ENCODE measurements around the gene LOXL3. TPM values are rescaled to one million over a fixed set of nuclear protein-coding genes. Genes with fewer than 3 reads are reported as not detected.

Gene LOXL3
- total RNA-seq, 2 donors from 2014 or later = 1.3 to 10.7 TPM

GRCh38 chr2:74504591-74504990 lies 49.2 kb downstream of the LOXL3 start:
- H3K27me3 ChIP-seq (replicated peaks; ENCODE audit: insufficient read depth) = peaks cover 9% of the 10 kb centered on the region
- H3K36me3 ChIP-seq = peaks cover 0 to 12% of the 10 kb centered on the region in 2 donors
- 90% methylated on average over 3 of the region's 3 CpGs for WGBS
- H3K27ac ChIP-seq = no peak overlapping the region
- TF ChIP-seq POLR2AphosphoS5 (IDR thresholded peaks at IDR 0.05) (no peak), POLR2A (IDR thresholded peaks at IDR 0.05) (no peak)
- TF ChIP-seq, protein P1, sequence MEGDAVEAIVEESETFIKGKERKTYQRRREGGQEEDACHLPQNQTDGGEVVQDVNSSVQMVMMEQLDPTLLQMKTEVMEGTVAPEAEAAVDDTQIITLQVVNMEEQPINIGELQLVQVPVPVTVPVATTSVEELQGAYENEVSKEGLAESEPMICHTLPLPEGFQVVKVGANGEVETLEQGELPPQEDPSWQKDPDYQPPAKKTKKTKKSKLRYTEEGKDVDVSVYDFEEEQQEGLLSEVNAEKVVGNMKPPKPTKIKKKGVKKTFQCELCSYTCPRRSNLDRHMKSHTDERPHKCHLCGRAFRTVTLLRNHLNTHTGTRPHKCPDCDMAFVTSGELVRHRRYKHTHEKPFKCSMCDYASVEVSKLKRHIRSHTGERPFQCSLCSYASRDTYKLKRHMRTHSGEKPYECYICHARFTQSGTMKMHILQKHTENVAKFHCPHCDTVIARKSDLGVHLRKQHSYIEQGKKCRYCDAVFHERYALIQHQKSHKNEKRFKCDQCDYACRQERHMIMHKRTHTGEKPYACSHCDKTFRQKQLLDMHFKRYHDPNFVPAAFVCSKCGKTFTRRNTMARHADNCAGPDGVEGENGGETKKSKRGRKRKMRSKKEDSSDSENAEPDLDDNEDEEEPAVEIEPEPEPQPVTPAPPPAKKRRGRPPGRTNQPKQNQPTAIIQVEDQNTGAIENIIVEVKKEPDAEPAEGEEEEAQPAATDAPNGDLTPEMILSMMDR (IDR thresholded peaks at IDR 0.05) = no peak
- H3K4me3 ChIP-seq = no peak overlapping the region
- H3K4me1 ChIP-seq (replicated peaks) = peaks cover 12% of the 10 kb centered on the region
- H3K9me3 ChIP-seq = no peaks in the 10 kb centered on the region
- DNase-seq (ENCODE audit: low spot score) = no peak
- intact Hi-C loops (cut with DNase I) = no loop called here

- DNase-seq (ENCODE audit: low spot score) = no peak
- Histone ChIP-seq H3K27me3 (replicated peaks; ENCODE audit: insufficient read depth) (peaks cover 15% of the 10 kb centered on the region), H3K36me3 (peaks cover 0 to 12% of the 10 kb centered on the region in 2 donors), H3K4me3 (peak overlapping the region; percentile 9 to 24), H3K4me1 (replicated peaks) (peaks cover 12% of the 10 kb centered on the region), H3K27ac (no peak overlapping the region), H3K9me3 (no peaks in the 10 kb centered on the region)
- intact Hi-C loops (cut with DNase I) = no loop called here
- TF ChIP-seq, protein P1 (IDR thresholded peaks at IDR 0.05) = no peak
- no peak for TF ChIP-seq POLR2AphosphoS5 (IDR thresholded peaks at IDR 0.05)
- no peak for TF ChIP-seq POLR2A (IDR thresholded peaks at IDR 0.05)
- WGBS = 67% methylated on average over 45 of the region's 45 CpGs
These were observed 50.0 kb downstream of the LOXL3 start for GRCh38 chr2:74503506-74504475.

DNA sequence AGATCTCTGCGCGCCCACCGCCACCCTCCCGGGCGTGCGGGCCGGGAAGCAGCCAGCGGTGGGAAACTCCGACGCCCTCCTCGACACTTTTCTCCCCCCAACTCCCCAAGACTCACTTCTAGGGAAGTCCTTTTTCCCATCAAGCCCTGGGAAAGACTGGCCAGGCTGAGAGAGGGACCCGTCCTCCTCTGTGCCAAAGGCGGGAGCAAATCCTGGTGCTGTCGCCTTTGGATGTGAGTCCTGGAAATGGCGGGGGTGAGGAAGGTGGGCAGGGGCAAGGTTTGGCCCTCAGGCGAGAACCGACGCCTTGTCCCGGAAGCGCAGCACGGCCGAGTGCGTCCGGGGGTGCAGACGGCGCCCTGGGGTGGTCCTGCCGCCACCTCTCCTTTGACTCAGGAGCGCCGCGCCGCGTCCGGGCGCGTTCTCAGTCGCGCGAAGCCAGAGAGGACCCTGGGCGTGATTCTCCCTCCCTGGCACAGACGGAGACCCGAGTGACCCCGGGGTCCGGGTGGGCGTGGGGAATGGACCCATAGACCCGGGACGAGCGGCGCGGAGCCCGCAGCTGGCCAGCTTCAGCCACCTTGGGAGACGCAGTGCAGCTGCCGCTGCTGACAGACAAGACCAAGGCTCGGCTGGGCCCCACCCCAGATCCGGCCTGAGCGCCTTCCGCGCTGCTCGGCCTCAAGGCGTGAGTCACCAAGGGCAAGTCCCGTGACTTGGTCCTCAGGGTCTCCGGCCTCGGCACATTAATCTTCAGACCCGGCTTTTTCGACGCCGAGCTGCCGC lies 50.8 kb downstream of the LOXL3 start:
- H3K4me1 ChIP-seq (replicated peaks) = peaks cover 12% of the 10 kb centered on the region
- peak; percentile 20 for TF ChIP-seq POLR2AphosphoS5 (IDR thresholded peaks at IDR 0.05)
- TF ChIP-seq, protein P1 (IDR thresholded peaks at IDR 0.05) = no peak
- peak; percentile 46 for TF ChIP-seq POLR2A (IDR thresholded peaks at IDR 0.05)
- no peak for DNase-seq (ENCODE audit: low spot score)
- peaks cover 20% of the 10 kb centered on the region for H3K27me3 ChIP-seq (replicated peaks; ENCODE audit: insufficient read depth)
- H3K36me3 ChIP-seq = peaks cover 0 to 12% of the 10 kb centered on the region in 2 donors
- peak overlapping the region; percentile 9 to 24 for H3K4me3 ChIP-seq
- H3K9me3 ChIP-seq = no peaks in the 10 kb centered on the region
- no peak overlapping the region for H3K27ac ChIP-seq
- 11% methylated on average over 46 of the region's 67 CpGs for WGBS
- intact Hi-C loops (cut with DNase I) = no loop called here

GRCh38 chr2:74502147-74502719 lies 51.5 kb downstream of the LOXL3 start:
- WGBS = 41% methylated on average over 32 of the region's 32 CpGs
- H3K27ac ChIP-seq = no peak overlapping the region

More at GRCh38 chr2:74502147-74502719, 51.5 kb downstream of the LOXL3 start:
- peaks cover 20% of the 10 kb centered on the region for H3K27me3 ChIP-seq (replicated peaks; ENCODE audit: insufficient read depth)
- H3K4me3 ChIP-seq = peak overlapping the region; percentile 9 to 24
- DNase-seq (ENCODE audit: low spot score) = no peak
- no peak for TF ChIP-seq POLR2AphosphoS5 (IDR thresholded peaks at IDR 0.05)
- TF ChIP-seq, protein P1 (IDR thresholded peaks at IDR 0.05) = no peak
- no peak for TF ChIP-seq POLR2A (IDR thresholded peaks at IDR 0.05)
- intact Hi-C loops (cut with DNase I) = no loop called here
- peaks cover 12% of the 10 kb centered on the region for H3K4me1 ChIP-seq (replicated peaks)
- H3K36me3 ChIP-seq = peaks cover 0 to 12% of the 10 kb centered on the region in 2 donors
- no peaks in the 10 kb centered on the region for H3K9me3 ChIP-seq

All from prostate gland (tissue), 2 donors.